GM21825 (cell line): Measurements from ENCODE around the gene SLC1A2.
A peak's percentile ranks its signal among the peaks of the same experiment; 100 is the strongest.

Source experiments
- ATAC-seq: cut with Tn5 transposase; IDR thresholded peaks from one replicate; pipeline ENCODE4 v1.9.1; 2021; ENCODE audit warnings: mild to moderate bottlenecking, moderate library complexity; ENCODE audit not compliant: unreplicated experiment

SLC1A2 gene

DNA sequence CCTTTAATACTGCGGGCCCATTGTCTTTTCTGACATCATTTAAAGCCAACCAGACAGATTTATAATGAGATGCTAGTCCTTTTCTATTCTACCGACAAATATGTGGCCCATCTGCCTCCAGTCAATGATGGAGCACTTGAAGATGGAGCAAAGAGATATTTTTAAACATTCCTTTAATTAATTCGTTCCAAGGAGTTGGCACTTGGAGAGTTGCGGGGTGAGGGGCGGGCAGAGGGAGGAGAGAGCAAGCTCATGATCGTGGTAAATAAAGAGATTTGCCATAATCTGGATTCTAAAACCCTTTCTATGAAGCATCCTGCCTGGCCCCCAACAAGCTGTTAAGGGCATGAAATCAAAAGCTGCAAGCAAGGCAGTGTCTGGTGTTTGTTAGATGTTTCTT is 5.0 kb downstream of the SLC1A2 start:
- ATAC-seq, result no peak

DNA sequence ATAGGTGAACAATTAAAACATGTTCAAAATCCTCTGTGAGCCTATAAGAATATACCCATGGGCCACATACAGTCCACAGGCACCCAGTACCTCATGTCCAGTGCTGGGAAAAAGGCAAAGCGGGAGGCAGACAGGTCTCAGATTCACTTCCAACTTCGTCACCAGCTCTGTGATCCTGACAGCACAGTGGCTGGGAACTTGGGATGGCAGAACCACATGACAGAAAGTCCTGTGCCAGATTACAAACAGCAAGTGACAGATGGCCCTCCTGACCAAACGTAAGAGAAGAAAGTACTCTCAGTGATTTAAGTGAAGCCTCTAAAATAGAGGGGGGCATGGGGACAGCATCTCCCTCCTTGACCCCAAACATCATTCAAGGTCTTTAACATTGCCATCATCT is 5.8 kb downstream of the SLC1A2 start:
- ATAC-seq, result no peak

DNA sequence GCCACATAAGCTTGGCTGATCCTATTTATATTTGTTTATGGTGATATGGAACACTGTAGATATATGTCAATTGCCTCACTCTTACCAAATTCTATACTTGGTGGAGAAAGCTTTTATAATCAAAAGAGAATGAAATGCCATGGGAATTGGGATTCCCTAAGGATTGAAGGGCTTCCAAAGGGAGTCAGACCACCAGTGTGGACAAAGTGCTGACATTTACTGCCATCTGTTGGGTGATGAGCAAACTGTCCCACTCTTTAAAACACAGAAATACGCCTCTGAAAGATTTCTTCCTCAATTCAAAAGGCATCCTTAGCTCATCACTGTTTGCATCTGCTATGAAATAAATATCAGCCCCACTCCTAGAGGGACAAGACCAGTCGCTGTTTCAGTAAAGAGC is 7.1 kb downstream of the SLC1A2 start:
- no peak for ATAC-seq

DNA sequence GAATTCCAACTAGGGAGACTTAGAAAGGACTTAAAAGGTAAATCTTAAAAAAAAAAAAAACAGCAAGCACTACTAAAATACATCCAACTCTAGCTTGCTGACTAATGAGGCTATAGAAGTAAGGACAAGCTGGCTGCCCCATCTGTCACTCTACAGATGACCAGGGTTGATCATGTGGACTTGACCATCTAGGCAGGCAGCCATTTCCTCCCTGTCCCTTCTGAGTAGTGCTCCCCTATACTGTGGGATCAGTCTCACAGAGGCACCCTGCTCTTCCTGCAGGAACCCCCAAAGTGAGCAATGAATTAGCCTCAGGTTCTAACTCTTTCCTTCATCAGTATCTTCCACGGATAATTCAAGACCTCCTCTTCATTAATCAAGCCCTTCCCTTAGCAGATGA is 12.3 kb downstream of the SLC1A2 start:
- ATAC-seq, result no peak

DNA sequence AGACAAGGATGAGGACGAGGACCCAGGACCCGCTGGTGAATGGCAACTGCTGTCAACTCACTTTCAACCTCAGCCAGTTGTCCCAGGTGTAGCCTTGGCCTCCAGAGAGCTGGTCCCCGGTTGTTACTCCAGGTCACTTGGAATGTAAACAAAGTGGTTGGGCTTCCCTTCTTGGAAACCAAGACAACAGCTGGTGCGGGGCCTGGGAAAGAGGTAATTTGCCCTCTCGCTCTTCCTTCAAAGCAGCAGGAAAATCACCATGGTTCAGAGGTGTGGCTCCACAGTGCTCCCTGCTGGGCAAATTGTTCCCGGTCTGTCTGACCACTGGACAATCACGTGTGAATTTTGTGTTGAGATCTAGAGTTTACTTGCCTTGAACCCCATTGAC is 15.0 kb downstream of the SLC1A2 start:
- ATAC-seq, result no peak

DNA sequence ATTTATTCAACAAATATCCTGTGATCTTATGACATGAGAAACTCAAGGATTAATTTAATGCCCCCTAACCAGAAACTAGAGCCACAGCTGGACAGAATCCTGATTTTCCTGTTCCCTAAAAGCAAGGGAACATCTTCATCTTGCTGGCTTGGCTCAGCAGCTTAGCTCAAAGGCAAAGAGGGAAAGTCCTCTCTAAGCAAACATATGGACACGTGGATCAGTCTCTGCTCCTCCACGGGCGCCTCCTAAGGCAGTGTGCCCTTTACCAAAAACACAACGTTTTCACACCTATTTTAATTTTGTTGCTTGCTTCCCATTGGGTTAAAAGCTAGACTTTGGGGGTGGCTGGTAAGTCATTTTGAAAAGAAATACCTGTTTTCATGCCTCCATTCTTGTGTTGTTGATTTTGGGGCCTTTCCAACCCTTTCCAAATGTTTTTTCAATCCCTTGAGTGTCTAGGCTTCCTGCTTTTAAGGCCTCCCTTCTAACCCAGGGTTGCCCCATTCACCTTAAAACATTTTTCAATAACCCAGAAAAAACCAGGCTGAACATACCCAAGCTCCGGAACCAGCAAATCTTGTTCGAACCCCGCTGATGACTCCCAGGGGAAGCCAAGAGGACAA is 15.5 kb downstream of the SLC1A2 start:
- no peak for ATAC-seq

DNA sequence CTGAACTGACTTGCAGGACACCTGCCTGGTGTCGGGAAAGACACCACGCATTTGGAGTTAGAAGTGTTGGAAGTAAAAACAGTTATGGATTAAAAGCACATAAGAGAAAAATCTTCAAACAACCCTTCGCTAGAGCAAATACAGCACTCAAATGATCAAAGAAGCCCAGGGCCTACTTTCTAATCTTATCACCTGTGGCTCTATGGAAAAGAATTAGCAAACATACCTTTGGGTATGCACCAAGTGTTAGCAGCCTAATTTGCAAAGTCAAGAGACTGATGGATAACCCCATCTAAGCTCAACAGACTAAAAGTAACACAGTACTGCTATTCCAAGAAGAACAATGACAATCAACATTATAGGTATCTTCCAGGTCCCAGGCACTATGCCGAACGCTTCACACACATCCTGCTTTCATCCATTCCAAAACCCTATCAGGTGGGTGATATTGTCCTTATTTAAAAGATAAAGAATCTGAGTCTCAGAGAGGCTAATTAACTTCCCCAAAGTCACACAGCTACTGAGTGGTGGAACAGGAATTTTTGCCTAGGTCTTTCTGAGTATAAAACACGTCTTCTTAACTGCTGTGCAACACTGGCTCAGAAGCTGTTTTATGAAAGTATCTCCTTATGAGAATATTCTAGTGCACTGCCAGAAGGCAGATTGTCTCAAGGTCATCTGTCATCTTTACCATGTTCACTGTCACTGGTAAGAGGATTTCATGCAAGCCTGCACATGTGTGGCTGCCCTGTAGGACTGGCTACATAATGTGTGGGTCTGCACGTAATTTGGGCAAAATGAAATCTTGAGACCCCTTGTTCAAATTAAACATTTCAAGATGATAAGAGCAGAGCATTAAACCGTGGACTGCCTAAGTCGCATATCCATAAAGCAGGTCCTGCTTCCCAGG is 16.4 kb downstream of the SLC1A2 start:
- ATAC-seq, result no peak

DNA sequence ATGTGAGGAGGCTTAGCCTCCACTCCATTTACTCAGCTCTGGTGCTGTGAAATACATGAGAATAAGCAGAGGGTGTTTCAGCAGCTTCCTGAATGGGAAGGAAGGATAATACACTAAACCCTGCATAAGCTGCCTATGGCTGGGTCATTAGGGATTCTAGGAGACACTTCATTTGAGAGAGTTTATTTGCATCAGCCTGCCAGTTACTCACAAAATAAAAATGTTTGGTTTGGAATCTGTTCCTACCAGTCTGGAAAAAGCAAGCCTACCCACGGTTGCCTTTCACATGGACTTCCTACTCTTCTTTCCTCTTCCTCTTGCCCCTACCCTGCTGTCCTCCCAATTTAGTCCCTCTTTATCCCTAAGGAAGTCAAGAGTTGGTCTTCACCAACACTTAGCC is 20.5 kb downstream of the SLC1A2 start:
- ATAC-seq, result no peak

DNA sequence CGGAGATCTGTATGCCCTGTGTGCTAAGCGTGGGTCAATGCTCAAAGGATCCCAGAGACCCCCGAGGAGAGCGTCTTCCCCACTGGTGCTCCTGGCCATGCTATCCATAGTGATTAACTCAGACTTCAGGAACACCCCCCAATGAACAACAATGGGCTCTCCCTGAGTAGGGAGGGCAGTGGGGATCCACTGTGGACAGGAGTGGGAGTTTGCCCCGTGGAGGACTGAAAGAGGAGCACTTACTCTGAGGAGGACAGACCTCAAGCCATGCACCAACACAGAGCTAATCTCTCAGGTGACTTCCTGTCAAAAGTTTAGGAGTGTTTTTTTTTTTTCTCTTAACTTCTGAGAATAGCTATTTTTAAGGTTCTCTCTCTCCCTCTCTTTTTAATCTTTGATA is 24.4 kb downstream of the SLC1A2 start:
- no peak for ATAC-seq

DNA sequence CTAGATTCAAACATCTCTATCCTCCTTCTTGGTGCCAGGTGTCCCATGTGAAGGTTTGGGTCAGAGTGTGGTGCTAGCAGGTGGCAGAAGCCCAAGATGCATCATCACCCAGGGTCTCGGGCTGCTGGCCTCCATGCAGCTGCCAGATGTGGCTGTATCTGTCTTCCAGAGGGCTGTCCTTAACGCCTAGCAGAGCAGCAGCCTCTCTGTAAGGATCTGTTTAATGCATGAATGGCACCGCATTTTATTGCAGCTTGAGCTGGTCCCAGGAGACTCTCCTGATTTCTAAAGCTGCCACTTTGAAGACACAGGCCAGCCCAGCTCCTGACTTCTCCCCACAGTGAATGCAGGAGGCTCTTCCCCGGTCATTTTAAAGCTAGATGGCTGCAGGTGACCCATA is 26.3 kb downstream of the SLC1A2 start:
- no peak for ATAC-seq

DNA sequence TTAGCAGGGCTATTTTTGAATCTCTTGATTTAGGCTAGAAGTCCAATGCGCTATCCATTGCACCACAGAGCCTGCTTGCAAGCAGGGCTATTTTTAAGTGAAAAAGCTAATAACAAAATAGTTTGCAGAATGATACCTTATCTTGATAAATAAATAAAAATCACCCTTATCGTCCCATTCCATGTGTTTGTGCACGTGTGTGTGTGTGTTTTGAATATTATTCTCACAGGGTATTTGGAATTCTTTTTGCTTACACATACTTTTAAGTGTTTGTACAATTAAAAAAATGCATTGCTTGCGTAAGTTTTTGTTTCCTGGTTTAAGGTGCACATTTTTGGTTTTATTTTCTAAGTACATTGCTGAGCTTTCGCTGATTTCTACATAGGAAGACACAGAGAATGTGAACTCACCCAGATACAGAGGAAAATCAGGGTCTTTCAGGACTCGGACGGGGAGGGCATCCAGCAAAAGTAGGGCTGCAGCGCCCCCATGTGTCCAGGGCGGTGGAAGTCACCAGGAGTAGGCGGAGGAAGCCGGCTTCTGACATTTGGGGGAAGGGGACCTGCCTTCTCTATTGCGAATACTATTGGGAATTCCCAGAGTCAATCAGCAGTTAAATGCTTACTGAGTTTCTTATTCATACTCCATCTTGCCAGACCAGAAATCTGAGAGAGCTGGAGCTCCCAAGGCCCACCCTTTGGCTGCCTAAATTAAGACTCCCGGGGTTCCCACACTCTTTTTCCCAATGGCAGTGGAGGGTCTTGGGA is 27.3 kb downstream of the SLC1A2 start:
- peak; percentile 49 for ATAC-seq

DNA sequence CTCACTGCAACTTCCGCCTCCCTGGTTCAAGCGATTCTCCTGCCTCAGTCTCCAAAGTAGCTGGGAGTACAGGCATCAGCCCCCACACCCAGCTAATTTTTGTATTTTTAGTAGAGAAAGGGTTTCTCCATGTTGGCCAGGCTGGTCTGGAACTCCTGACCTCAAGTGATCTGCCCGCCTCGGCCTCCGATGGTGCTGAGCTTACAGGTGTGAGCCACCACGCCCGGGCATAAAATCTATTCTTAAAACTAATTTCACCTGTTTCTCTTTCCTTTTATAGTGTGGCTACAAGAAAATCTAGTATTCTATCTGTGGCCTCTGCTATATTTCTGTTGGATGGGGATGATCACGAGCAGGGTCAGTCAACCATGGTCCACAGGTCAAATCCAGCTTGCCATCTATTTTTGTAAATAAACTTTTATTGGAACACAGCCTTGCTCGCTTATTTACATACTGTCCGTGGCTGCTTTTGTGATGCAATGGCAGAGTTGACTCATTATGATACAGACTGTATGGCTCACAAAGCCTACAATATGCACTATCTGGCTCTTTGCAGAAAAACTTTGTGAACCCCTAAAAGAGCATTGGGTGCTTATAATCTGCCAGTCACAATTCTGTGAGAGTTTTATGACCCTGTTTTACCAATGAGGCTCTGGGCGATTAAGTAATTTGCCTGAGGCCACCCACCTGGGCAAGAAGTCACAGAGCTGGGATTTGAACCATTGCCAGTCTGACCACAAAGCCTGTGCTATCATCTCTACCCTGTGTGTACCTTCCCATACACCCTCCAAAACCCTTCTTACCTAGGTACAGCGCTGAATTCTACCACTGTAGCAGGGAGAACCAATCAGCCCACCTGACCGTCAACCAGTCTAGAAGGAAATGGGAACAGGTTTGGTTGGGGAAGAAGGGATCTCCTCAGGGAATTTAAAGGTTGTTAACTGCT is 28.3 kb downstream of the SLC1A2 start:
- peak; percentile 85 for ATAC-seq

DNA sequence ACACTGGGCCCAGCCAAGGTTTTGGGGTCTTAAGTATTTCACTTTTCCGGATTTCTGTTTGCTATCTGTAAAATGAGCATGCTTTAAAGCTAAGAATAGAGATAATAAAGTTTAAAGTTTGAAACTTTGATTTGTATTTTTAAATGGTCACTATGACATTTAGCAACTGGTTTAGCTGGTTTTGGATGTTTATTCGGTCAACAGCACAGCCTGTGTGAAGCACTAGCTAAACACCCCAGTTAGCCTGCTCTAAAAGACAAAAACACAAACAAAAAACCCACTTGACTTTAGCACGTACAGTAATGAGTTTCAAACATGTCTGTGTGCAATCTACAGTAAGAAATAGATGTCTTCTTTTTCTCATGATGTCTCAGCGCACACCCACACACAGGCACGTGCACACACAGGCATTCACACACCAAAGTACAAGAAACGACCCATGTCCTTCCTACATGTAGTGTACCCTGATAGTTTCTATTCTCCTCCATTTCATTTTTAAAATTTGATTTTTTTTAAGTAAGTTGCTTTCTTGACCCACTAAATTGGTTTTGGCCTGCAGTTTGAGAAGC is 29.4 kb downstream of the SLC1A2 start:
- no peak for ATAC-seq

DNA sequence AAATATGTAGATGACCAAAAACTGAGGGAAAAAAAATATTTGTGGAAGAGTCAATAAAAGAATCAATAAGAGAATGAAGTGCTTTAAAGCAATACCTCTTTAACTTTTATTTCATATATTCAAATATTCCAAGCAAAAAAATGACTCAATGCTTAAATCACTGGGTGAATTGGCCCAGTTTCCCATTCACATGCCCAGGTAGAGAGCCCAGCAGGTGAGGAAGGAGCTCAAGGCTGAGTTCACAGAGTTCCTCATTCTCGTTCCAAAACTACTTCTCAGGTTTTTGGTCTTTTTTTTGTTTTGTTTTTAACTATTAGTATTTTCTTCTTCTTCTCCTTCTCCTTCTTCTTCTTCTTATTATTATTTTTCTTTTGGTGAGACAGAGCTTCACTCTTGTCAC is 30.2 kb downstream of the SLC1A2 start:
- ATAC-seq, result no peak

DNA sequence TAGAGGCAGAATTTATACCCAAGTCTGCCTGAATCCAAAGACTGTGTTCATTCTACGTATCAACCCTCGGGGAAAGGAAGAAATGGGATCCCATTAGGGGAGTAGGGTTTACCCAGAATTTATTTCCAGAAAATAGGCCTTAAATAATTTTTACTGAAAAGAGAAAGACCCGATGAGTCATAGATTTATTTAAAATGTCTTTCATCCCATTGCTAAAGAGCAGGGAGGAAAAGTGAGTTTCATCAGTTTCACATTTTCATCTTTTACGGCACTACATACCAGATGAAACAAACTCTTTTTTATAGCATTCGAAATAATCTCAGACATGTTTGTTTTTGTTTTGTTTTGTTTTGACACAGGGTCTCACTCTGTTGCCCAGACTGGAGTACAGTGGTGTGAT is 31.3 kb downstream of the SLC1A2 start:
- ATAC-seq, result no peak

DNA sequence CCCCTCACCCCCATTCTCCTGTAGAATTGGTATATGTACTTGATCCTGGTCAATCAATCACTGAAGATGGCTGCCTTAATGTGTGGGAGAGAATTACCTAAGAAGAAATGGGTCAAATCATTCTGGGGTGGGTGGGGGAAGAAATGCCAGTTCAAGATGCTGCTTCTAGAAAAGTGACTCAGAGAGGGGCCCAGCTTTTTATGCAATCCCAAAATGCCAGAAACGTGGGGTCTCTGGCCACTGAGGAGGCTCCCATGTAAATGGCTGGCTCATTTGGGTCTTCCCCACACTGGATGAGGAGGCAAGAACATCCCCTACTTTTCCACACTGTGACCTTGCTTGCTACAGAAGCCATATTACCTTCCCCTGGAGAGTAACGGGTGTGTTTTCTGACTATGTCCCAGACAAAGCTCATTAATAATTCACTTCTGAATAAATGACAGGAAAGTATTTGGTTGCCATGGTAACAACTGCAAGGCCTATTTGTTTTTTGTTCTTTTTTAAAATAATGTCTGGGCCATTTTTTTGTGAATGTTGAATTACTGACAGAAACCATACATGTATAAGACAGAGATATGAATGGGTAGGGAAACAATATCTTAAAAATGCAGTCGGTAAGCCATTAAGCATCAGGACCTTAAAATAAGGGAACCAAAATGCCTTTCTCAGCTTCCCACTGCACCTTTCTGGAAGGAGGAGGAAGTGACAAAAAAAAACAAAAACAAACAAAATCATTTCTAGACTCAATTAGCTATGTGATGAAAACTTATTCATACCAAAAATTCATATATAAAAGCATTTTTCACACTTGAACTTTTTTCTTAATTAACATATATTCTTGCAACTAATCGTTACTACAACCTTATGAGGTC is 32.0 kb downstream of the SLC1A2 start:
- no peak for ATAC-seq

DNA sequence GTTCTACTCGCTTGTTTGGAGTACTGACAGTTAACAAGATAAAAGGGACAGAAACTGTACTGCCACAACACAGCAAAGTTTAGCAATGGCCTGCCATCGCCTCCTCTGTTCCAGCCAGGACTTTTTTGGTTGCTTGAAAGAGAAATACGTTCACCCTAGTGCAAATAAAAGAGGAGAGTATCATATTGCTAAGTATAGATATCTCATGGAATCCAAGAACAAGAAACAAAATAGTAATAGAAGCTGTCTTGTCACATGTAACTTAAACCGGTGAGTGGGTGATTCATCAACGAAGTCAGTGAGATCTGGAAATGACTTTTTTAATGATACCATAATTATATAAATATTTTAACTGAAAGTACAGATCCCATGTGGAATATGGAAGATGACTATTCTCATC is 35.4 kb downstream of the SLC1A2 start:
- ATAC-seq, result no peak

DNA sequence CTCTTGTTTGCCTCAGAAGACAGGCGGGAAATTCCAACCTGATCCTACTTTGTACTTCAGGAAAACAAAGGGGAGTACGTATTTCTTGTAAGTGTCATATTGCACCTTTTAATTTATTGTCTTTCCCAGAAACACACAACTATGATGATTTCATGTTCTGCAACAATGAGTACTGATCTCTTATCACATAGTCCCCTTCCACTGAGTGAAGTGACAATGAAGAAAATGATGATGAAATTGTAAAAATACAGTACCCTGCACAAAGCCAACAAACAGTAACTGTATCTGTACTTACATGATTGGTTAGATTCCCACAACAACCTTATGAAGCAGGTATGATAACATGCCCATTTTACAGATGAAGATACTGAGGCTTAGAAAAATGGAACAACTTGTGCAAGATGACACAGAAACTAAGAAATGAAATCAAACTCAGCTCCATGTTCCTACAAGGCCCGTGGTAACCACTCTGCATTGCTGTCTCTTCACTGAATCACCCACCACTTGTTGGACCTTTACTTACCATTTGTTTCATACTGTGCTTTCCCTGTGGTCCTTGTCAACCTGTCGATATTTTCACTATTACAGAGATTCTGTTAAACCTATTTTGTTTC is 37.5 kb downstream of the SLC1A2 start:
- no peak for ATAC-seq

DNA sequence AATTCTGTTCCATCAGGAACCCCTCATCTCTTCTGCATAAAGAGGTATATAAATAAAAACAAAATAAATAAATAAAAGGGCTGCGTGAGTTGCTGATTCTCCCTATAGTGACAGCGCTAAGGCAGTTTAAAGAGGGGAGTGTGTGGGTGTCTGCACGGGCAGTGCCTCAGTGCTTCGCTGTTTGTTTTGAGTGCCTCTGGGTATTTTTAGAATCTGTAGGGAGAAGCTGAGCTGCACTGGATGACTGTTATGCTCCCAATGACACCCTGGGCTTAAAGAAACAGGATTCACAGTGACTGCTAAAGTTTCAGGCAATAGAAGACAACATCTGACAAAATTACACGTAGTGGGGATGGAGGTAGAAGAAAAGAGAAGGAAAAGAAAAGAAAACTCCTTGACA is 38.8 kb downstream of the SLC1A2 start:
- ATAC-seq, result no peak
